CD4-positive, alpha-beta T cell treated with Interleukin-17A for 1 hour (primary cell): ENCODE results near the gene UBR4.

Experiments
- DNase-seq: peaks from one replicate; pipeline ENCODE4 v3.0.0-alpha.2; 2020

The UBR4 gene

DNA sequence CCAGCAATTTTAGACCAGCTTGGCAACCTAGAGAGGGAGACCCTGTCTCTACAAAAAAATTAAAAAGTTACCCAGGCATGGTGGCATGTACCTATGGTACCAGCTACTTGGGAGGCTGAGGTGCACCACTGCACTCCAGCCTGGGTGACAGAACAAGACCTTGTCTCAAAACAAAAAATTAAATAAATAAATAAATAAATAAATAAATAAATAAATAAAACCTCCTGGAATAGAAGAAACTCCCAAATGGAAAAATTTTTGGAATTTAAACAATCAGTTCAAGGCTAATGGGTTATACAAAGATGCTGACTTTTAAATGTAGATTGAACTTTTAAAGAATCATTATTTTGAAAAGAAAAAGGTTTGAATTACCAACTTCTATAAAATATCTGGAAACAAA is 22.2 kb downstream of the UBR4 start:
- DNase-seq, result no peak

DNA sequence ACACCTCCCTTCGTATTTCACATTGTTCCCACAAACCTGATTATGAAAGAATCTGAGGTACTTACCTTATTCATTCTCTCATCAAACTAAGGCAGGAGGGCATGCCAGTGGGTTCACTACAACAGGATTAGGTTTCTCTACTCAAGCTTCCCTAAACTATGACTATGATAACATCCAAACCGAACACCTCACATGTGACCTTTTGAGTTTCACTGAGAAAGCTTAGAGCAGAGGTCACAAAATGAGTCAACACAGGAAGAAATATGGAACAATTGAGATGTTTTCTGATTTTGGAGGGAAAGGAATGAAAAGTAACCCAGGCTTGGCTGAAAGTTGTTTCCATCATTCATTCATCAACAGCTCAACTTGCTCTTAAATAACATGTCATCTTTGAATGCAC is 24.1 kb downstream of the UBR4 start:
- no peak for DNase-seq

DNA sequence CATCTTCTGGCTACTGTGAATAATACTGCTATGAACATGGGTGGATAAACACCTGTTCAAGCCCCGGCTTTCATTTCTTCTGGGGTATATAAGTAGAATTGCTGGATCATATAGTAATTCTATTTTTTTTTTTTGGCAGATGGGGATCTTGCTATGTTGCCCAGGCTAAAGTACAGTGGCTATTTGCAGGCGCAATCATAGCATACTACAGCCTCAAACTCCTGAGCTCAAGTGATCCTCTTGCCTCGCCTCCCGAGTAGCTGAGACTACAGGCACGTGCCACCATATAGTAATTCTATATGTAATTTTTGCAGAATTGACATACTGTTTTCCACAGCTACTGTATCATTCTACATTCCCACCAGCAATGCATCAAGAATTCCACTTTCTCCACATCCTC is 27.8 kb downstream of the UBR4 start:
- no peak for DNase-seq

DNA sequence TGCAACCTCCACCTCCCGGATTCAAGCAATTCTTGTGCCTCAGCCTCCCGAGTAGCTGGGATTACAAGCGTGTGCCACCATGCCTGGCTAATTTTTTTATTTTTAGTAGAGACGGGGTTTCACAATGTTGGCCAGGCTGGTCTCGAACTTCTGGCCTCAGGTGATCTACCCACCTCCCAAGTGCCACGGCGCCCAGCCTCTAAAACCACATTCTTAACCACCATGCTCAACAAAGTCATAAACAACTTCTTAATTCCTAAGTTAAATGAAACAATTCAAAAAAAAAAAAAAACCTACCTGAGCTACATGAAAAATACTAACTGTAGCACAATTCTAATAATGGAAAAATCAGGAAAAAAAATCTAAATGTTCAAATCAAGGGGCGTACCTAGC is 29.8 kb downstream of the UBR4 start:
- peak; percentile 23 for DNase-seq

DNA sequence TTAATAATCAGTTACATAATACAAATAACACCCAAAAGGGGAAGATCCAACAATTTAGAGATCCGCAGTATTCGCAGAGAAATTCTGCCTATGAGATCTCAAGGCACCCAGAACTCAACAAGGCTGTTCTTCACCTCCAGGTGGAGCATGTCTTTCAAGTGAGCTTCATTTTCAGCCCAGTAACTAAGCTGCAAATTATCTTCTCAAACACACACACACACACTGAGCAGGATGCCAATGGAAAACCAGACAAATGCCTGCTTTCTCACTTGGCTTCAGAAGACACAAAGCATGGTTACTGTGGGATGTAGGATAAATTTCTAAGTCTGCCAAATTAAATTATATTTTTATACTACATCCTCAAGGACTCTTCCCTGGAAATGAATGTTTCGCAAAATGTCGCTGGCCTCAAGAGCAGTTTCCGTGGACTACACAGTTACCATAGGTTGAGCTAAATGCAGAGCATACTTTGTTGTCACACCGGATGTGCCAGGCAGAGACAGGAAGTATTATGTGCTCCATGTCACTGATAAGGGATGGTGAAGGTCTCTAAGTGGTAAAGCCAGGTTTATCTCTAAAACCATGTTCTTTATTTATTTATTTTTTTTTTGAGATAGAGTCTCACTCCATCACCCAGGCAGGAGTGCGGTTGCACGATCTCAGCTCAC is 30.3 kb downstream of the UBR4 start:
- DNase-seq, result peak; percentile 41

DNA sequence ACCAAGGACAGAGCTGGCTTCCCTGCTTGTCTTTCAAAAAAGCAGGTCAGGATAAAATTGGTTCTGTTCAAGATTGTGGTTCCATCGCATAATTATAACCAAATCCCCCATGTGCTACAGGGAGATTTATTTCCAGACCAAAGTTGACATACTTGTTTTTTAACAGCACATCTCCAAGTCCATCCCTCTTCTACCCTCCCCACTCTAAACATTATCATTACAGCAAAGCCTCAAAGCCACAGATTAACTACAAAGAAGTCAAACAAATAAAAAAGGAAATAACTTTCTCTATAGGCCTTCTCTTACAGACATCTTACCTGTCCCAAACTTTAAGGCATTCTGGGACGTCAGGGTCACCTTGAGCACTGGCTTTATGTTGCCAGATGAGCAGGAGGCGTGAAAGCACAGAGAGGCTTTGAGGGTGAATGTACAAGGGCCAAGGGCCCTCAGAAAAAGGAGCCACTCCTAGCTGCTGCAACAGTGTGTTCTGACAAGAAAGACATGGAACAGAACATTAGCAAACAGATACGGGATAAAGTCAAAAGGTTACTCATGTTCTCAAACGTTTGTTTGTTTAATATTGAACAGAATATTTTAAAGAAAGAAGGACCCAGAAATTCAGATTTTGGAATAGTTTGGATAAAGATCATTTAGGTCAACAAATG is 31.2 kb downstream of the UBR4 start:
- no peak for DNase-seq

DNA sequence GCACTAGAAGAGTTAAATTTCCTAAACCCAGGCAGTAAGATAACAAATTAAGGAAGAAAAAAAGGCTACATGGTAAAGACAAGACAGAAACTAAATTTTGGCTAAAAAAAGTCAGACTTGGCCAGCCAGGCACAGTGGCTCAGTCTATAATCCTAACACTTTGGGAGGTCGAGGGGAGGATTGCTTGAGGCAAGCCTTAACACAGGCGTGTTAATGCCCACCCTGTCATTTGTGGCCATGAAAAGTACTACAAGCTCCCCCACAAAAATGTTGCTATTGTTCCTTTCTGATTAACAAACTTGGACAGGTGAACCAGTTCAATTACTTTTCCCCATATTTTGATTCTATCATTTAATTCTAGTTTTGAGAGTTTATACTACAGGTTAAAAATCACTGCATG is 32.3 kb downstream of the UBR4 start:
- no peak for DNase-seq

DNA sequence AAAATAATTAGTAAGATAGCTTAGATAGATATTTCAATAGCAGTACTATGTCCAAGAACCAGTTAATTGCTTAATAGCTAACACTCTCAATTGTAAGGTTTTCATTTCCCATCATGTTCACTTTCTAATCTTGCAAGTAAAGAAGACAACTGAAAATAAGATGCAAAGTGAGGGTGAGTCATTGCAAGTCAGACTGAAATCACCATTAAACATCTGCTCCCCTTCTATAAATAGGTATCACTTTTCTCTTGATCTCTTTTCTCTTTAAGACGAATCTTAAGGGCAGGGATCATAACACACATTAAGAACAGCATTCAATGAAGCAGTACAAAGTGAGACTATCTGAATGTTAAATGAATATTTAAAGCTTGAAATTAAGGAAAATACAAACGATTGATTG is 40.4 kb downstream of the UBR4 start:
- no peak for DNase-seq

DNA sequence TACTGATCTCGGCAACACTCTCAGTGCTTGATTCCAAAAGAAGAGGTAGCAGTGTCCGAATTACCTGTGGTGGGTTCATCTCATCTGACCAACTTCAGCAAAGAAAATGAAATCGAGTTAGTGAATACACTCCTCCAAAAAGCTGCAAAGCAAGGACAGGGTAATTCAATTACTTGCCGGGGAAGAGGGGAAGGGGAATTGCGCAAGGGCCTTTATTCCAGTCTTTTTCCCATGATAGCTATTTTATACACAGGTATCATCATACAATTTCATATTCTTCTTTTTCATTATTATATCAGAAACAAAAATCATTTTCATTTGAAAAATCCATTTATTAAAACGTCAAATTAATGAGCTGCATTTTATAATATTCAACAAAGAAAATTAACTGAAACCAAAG is 42.9 kb downstream of the UBR4 start:
- no peak for DNase-seq

DNA sequence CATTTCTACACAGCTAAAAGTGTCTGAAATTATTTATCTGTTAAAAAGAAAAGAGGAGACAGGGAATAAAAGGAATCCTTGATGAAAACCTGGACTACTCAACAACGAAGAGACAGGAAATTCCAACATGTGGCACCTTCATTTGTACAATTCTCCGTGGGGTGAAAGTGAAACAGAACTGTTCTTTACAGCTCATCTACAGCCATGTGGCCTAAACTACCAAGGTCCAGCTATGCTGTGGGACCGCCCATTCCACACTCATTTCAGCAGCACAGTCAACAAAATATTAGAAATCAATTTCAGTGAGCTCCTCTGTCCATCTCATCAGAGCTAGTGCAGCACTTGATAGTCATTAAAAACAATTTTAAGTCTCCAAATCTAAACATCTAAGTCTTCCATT is 44.0 kb downstream of the UBR4 start:
- DNase-seq, result no peak

DNA sequence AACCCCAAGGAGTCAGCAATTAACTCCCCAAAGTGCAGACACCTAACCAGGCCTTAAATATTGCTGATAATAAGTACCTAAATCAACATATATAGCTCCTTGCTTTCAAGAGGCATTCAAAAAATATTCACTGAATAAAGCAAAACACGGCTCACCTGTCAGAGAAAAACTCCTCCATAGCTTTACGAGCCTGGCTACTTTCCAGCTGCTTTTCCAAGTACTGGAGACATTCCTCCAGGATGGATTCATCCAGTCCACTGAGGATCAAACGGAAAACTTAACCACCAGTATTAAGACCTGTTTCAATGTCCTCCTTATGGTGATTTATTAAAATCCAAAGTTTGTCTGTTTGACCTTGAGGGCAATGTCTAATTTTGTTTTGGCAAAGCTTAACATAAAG is 44.6 kb downstream of the UBR4 start:
- DNase-seq, result no peak

DNA sequence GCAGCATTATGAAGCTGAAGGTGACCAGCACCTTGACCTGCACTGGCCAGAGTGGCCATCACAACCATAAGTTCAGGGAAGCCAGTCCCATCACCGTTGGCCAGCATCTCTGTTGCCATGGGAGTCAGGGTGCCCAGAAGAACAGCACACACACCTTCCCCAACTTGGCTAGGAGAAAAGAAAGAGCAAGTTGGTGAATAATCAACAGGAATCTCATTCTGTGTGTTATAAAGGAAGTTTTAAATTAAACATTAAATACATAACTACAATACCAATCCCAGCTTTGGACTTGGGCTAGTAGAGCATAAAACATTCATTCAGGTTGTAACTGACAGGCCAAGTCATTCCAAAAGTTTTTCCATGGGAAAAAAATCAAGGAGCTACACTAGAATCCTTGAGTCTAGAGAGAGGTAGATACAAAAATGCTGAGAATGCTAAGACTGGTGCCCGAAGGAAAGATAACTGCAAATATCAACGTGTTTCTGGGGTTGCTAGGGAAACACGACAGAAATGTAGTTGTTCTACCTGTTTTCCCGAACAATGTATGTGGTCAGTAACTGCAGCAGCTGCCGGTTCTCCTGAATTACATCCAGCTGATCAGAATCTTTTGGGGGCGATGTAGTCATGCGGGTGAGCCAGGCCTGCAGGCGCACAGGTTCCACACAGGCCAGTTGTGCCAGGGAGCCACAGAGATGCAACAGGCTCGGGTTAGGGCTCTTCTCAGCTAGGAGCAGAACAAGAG is 45.6 kb downstream of the UBR4 start:
- no peak for DNase-seq

DNA sequence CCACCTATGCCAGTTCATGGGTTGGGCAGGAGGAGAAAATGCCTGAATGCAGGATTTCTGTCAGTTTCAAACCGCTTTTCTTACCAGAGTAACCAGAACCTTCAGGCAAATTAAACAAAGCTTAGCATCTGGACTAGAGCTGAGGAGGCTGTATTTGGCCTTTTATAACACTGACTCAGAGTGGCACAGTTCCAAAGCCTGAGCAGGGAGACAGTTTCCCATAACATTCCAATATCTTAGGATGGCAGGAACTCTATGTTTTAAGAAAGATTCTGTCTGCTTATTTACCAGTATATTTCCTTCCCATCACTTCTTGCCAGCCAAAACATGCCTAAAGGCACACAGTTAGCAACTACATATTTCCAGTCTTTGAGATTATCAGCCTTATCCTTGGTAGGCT is 46.8 kb downstream of the UBR4 start:
- DNase-seq, result no peak

DNA sequence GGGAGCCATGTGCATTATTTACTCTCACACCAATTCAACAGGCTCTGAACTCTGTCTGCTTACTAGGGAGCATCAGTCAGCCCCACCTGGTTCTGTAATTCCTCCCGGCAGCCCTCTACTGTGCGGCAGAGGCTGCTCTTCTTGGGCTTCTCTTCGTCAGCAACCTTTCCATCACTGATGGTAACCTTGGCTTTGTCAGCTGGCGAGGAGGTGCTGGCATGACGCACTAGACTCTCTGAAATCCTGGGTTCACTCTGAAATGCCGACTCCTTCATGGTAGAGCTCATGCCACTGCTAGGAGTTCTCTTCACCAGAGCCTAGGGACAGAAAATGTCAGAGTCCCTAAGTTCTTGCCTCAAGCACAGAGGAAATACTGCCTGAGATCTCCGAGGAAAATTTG is 49.2 kb downstream of the UBR4 start:
- DNase-seq, result no peak

DNA sequence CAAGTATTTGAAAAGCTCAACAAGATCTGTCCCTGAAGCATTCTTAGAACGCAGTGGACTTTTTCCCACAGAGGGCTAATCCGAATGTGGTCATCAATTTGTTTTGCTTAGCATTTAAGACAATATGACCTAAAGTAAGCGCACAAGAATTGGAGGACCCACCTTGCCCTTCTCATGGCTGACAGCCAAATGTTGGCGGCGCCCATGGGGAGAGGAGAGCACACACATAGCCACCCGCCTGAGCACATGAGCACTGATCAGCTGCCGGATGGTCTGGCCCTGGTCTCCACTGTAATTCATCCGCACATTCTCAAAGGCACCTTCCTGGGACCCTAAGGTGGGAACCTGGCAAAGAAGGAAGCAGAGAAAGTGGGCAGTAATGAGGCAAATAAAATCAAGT is 52.4 kb downstream of the UBR4 start:
- no peak for DNase-seq

DNA sequence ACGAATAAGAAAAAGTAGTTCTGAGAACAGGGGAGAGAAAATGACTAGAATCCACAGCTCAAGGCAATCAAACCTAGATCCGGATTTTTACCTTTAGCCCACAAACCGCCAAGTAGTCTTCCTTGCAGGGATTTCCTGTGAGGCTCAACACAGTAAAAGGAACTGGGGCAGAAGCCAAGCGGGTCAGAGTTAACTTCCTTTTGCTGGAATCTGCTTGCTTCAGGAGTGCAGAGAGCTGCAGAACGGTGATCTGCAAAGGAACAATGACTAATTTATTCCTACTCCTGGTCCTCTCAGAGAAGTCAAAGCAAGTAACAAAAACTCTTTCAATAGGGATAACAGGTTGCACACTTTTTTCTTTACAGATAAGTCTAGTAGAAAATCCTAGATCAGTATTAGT is 53.4 kb downstream of the UBR4 start:
- no peak for DNase-seq

DNA sequence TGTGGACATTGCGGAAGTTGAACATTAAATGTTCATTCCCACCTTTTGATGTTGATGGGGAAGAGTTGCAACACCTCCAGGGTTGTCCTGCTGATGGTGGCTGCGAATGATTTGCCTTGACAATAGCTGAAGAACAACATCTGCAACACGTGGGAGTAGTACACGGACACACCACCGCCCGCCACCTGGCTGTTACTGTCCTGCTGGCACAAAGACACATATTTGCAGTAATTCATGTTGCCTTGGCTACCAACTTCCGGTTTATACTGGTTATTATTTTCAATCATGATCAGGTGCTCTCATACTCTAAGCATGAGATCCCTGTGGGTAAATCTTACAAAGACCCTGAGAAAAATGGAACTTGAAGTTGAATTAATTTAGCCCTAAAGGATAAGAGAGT is 55.2 kb downstream of the UBR4 start:
- DNase-seq, result no peak

DNA sequence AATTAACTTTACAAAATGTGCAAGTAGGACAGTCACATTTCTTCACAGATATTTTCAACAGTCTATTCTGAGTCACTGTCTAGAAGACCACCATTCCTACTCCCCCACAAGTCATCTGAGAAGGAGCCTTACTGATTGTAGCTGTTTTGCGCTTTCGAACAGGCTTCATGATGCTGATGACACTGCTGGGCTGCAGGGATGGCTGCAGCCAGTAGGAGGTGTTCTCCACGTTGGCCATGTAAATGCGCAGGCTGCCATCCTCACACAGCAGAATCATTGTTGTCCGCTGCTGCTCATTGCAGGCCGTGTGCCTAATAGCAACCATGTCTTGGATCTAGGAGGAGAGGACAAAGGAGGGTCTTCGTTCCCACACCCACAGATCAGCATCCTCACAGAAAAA is 56.9 kb downstream of the UBR4 start:
- DNase-seq, result no peak

DNA sequence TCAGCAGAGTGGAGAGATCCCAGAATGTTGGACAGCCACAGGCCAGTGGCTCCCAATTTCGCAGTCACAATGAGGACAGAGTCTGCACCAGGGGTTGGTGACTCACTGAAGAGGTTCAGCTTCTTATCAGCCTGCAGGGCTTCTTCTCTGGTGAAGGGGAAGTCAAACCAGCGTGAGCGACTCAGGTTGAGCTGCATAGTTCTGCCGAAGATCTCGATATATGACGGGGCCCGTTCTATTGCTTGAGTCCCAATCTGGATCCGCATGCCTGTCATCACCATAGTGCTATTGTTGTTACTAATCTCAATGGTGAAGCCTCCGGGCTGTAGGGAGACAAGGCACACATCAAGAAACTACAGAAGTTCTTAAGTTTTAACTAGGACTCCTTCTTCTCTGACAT is 58.5 kb downstream of the UBR4 start:
- DNase-seq, result no peak

DNA sequence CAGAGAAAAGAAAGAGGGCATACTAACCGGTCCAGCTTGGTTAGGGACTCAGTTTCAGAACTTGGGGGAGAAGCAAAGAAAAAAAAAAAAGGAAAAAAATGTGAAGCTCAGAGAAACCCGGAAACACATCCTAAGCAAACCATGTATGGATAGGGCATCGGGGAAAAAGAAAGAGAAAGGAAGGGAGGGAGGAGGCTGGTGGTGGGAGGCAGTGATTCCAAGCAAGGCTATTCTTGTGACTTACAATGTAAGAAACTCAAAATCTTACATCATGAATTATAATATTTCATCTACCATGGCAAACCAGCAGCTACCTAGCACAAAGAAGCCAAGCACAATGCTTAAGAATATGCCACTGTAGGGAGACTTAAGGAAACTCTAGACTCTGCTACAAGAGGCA is 60.3 kb downstream of the UBR4 start:
- no peak for DNase-seq

DNA sequence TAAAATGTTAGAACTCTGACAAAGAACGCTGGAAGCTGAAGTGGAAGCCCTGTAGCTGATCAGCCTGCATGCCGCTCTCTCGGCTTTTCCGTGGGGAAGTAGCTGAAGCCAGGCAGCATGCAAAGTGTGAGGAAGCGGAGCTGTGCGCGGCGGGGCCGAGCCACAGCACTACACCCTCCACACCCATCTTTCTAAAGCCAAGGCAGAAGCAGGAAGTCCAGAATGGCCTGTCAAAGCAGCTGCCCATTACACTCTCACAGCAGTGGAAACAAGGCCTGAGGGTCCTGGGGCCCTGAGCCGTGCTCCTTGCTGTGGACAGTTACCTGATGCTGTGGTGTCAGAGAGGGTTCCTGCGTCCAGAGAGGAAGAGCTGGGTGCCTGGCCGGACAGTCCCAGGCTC is 69.6 kb downstream of the UBR4 start:
- DNase-seq, result no peak

DNA sequence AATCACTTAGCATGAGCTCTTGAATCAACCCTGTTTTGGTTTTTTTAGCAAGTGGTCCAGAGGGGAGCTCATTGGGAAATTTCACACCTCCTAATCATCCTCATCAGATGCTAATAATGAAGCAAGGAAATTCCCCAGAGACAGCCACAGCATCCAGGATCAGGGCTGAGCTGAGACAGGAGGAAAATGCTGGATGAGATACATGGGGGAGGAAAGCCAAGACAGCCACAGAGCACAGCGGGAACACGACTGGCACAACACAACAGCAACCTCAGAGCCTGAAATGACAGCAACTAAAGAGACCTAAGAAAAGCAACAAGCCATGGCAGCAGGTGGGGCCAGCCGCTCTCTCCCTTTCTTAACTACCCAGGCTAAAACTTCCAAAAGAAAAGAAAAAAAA is 70.4 kb downstream of the UBR4 start:
- no peak for DNase-seq

DNA sequence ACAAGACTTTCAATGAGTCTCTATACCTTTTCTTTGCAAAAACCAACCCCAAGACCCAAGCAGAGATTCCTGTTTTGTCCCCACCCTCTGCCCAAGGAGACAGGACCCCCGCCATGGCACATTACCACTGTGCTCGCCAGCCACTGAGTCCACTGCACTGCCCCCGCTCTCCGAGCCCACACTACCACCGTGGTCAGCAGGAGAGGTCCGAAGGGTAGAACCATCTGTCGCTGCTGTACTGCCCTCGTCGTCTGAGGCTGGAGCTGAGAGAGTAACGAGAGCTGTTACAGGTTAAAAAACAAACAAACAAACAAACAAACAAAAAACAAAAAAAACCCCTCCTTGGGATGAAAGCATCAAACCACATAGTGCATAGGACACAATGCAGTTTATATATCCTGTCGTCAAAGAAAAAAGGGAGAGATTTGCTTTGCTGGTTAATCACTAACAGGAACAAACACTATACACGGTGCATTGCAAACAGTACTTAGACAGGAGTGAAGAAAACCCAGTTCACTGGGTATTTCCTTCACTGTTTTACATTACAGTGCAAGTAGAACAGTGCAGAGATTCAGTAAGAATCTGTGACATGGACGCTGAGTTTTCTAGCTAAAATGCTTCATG is 71.0 kb downstream of the UBR4 start:
- no peak for DNase-seq

DNA sequence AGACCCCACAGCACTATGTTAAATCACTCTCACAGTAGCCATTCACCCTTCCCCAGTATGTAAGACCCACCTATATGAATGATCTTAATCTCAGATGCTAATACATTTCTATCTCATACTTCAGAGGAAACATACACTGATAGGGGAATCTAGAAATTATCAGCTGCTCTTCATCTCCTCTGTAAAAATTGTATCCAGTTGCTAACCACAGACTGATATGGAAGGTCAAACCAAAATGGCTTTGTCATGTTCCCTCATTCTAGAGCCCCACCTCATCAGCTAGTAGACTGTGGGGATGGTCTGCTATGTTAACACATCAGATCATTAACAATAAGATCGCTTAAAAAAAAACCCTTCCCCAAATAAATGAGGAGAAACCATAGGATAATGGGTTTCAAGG is 71.7 kb downstream of the UBR4 start:
- no peak for DNase-seq
